ENCODE data around the gene SYNGR4.
A peak's percentile ranks its signal among the peaks of the same experiment; 100 is the strongest.

The SYNGR4 gene

DNA sequence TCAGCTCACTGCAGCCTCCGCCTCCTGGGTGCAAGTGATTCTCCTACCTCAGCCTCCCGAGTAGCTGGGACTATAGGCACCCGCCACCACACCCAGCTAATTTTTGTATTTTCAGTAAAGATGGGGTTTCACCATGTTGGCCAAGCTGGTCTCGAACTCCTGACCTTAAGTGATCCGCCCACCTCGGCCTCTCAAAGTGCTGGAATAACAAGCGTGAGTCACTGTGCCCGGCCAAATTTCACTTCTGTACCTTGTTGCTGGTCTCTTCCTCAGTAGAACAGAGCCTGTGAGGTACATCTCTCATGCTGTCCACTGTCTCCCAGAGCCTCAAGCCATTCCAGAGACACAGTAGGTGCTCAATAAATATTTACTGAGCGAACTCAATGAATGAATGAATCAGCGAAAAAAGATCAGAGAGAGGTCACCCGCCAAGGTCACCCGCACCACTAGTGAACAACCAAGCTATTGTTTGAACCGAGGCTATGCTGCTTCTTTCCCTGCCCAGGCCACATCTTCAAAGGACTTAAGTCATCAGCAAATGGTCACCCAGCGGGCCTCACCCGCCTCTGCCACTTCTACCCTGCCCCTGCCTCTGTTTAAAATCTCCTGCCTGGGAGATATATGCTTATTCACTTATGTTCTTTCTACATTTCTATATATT, 9.7 kb upstream of the SYNGR4 start:
- Histone ChIP-seq H3K27me3 (ENCODE audit: insufficient read depth, low read length, poor library complexity) (no peaks in the 10 kb centered on the region), H3K9ac (ENCODE audit: low read length) (no peak overlapping the region), H3K56ac (ENCODE audit: low read length) (no peak overlapping the region), H3K4me1 (ENCODE audit: control insufficient read depth, low read depth, low read length) (no peaks in the 10 kb centered on the region), H4K5ac (ENCODE audit: low read length) (no peak overlapping the region), H2BK120ac (ENCODE audit: low read depth, low read length) (no peak overlapping the region), H2AK5ac (ENCODE audit: low read length) (no peak overlapping the region), H3K4me3 (ENCODE audit: low read length) (no peak overlapping the region), H3K27ac (ENCODE audit: low read depth, low read length) (no peak overlapping the region), H2BK5ac (ENCODE audit: low read length) (no peak overlapping the region), H3K36me3 (ENCODE audit: control insufficient read depth, insufficient read depth, low read length) (no peaks in the 10 kb centered on the region), H3K18ac (ENCODE audit: low read length) (no peak overlapping the region), H3K23ac (ENCODE audit: low read length) (no peak overlapping the region), H3K79me2 (ENCODE audit: control insufficient read depth, insufficient read depth, low read length) (no peaks in the 10 kb centered on the region), H4K8ac (ENCODE audit: low read depth, low read length) (no peak overlapping the region), H3K79me1 (ENCODE audit: low read length) (no peaks in the 10 kb centered on the region), H2BK15ac (replicated peaks; ENCODE audit: low read depth) (no peak overlapping the region), H3K4ac (ENCODE audit: low read depth, low read length) (no peak overlapping the region), H3K4me2 (ENCODE audit: low read length) (no peak overlapping the region)
- WGBS (ENCODE audit: extremely low coverage, insufficient coverage, low lambda C conversion rate) = no CpG with 5 or more reads among the region's 15 CpGs
- DNase-seq = no peak

DNA sequence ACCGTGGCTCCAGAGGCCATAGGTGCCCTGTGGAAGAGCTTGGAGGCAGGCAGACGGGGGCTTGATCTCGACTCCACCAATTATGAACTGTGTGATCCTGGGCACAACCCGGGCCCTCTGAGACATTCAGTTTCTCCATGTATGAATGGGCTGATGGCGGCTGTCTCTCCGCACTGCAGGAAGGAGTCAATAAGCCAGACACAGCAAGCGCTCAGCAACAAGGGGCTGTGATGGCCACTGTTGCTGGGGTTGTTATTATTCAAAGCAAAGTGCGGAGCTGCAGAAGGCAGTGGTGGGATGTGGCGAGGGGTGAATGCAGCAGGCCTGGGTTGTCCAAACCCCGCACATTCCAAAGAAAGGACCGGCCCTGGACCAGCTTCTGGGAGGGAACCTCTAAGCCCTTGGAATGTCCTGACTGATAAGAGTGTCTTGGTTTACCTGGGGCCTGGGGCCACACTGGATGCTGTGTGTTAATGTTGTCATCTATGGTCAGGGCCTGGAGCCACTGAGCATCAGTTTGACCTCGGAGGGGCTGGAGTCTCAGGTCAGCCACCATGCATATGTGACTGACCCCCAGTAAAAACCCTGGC, 8.7 kb upstream of the SYNGR4 start:
- H3K79me1 ChIP-seq (ENCODE audit: low read length) = no peaks in the 10 kb centered on the region
- H2BK15ac ChIP-seq (replicated peaks; ENCODE audit: low read depth) = no peak overlapping the region
- no peak overlapping the region for H2BK5ac ChIP-seq (ENCODE audit: low read length)
- no peak overlapping the region for H3K18ac ChIP-seq (ENCODE audit: low read length)
- no peak overlapping the region for H3K56ac ChIP-seq (ENCODE audit: low read length)
- H3K79me2 ChIP-seq (ENCODE audit: control insufficient read depth, insufficient read depth, low read length) = no peaks in the 10 kb centered on the region
- H3K27me3 ChIP-seq (ENCODE audit: insufficient read depth, low read length, poor library complexity) = no peaks in the 10 kb centered on the region
- no peak overlapping the region for H2AK5ac ChIP-seq (ENCODE audit: low read length)
- H2BK120ac ChIP-seq (ENCODE audit: low read depth, low read length) = no peak overlapping the region
- H3K27ac ChIP-seq (ENCODE audit: low read depth, low read length) = no peak overlapping the region
- no peaks in the 10 kb centered on the region for H3K4me1 ChIP-seq (ENCODE audit: control insufficient read depth, low read depth, low read length)
- no peak overlapping the region for H4K5ac ChIP-seq (ENCODE audit: low read length)
- no peak overlapping the region for H3K4me2 ChIP-seq (ENCODE audit: low read length)
- H3K23ac ChIP-seq (ENCODE audit: low read length) = no peak overlapping the region
- H3K36me3 ChIP-seq (ENCODE audit: control insufficient read depth, insufficient read depth, low read length) = no peaks in the 10 kb centered on the region
- H3K9ac ChIP-seq (ENCODE audit: low read length) = no peak overlapping the region
- no peak overlapping the region for H3K4ac ChIP-seq (ENCODE audit: low read depth, low read length)
- WGBS (ENCODE audit: extremely low coverage, insufficient coverage, low lambda C conversion rate) = no CpG with 5 or more reads among the region's 12 CpGs
- no peak overlapping the region for H3K4me3 ChIP-seq (ENCODE audit: low read length)
- no peak overlapping the region for H4K8ac ChIP-seq (ENCODE audit: low read depth, low read length)
- DNase-seq = peak; percentile 51

DNA sequence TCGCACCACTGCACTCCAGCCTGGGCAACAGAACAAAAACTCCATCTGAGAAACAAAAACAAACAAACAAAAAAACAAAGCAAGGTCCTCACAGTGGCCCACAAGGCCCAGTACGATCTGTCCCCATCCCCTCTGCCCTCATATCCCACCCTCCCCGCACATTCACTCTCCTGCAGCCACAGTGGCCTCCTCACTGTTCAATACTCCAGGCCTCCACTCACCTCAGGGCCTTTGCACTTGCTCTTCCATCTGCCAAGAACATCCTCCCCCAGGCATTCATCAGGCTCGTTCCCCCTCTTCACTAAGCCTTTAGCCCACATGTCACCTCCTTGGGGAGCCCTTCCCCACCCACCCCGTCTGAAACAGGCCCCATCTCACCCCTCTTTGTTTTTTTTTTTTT, 5.0 kb upstream of the SYNGR4 start:
- no CpG with 5 or more reads among the region's 5 CpGs for WGBS (ENCODE audit: extremely low coverage, insufficient coverage, low lambda C conversion rate)
- H3K9ac ChIP-seq (ENCODE audit: low read length) = no peak overlapping the region
- DNase-seq = no peak
- no peak overlapping the region for H4K5ac ChIP-seq (ENCODE audit: low read length)
- H4K8ac ChIP-seq (ENCODE audit: low read depth, low read length) = no peak overlapping the region
- no peaks in the 10 kb centered on the region for H3K4me1 ChIP-seq (ENCODE audit: control insufficient read depth, low read depth, low read length)
- H3K23ac ChIP-seq (ENCODE audit: low read length) = no peak overlapping the region
- no peak overlapping the region for H3K4ac ChIP-seq (ENCODE audit: low read depth, low read length)
- no peaks in the 10 kb centered on the region for H3K36me3 ChIP-seq (ENCODE audit: control insufficient read depth, insufficient read depth, low read length)
- no peak overlapping the region for H3K4me2 ChIP-seq (ENCODE audit: low read length)
- H3K4me3 ChIP-seq (ENCODE audit: low read length) = no peak overlapping the region
- no peak overlapping the region for H3K56ac ChIP-seq (ENCODE audit: low read length)
- no peaks in the 10 kb centered on the region for H3K27me3 ChIP-seq (ENCODE audit: insufficient read depth, low read length, poor library complexity)
- no peak overlapping the region for H2BK120ac ChIP-seq (ENCODE audit: low read depth, low read length)
- no peak overlapping the region for H2BK15ac ChIP-seq (replicated peaks; ENCODE audit: low read depth)
- no peaks in the 10 kb centered on the region for H3K79me1 ChIP-seq (ENCODE audit: low read length)
- no peak overlapping the region for H3K27ac ChIP-seq (ENCODE audit: low read depth, low read length)
- H2BK5ac ChIP-seq (ENCODE audit: low read length) = no peak overlapping the region
- no peak overlapping the region for H2AK5ac ChIP-seq (ENCODE audit: low read length)
- H3K18ac ChIP-seq (ENCODE audit: low read length) = no peak overlapping the region
- H3K79me2 ChIP-seq (ENCODE audit: control insufficient read depth, insufficient read depth, low read length) = no peaks in the 10 kb centered on the region

DNA sequence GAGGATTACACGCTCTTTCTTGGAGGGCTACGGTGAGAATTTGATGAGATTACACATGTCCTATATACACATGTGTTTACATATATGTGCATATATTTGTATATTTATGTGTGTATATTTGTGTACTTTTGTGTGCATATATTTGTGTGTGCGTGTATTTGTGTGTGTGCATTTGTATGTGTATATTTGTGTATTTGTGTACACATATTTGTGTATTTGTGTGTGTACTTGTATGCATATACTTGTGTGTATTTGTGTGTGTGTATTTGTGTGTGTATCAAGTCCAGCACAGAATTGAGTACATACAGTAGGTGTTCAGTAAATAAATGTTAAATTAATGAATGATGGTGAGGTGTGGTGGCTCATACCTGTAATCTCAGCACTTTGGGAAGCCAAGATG, 2.3 kb upstream of the SYNGR4 start:
- Histone ChIP-seq H3K23ac (ENCODE audit: low read length) (no peak overlapping the region), H3K36me3 (ENCODE audit: control insufficient read depth, insufficient read depth, low read length) (no peaks in the 10 kb centered on the region), H3K4ac (ENCODE audit: low read depth, low read length) (no peak overlapping the region), H3K4me2 (ENCODE audit: low read length) (no peak overlapping the region), H3K18ac (ENCODE audit: low read length) (no peak overlapping the region), H3K27ac (ENCODE audit: low read depth, low read length) (no peak overlapping the region), H3K79me2 (ENCODE audit: control insufficient read depth, insufficient read depth, low read length) (no peaks in the 10 kb centered on the region), H3K9ac (ENCODE audit: low read length) (no peak overlapping the region), H3K4me3 (ENCODE audit: low read length) (no peak overlapping the region), H3K27me3 (ENCODE audit: insufficient read depth, low read length, poor library complexity) (no peaks in the 10 kb centered on the region), H2BK5ac (ENCODE audit: low read length) (no peak overlapping the region), H2AK5ac (ENCODE audit: low read length) (no peak overlapping the region), H4K5ac (ENCODE audit: low read length) (no peak overlapping the region), H3K56ac (ENCODE audit: low read length) (no peak overlapping the region), H2BK120ac (ENCODE audit: low read depth, low read length) (no peak overlapping the region), H3K4me1 (ENCODE audit: control insufficient read depth, low read depth, low read length) (peaks cover 3% of the 10 kb centered on the region), H4K8ac (ENCODE audit: low read depth, low read length) (no peak overlapping the region), H3K79me1 (ENCODE audit: low read length) (no peaks in the 10 kb centered on the region), H2BK15ac (replicated peaks; ENCODE audit: low read depth) (no peak overlapping the region)
- no CpG with 5 or more reads among the region's 3 CpGs for whole genome bisulfite sequencing (ENCODE audit: extremely low coverage, insufficient coverage, low lambda C conversion rate)
- DNase-seq = no peak

DNA sequence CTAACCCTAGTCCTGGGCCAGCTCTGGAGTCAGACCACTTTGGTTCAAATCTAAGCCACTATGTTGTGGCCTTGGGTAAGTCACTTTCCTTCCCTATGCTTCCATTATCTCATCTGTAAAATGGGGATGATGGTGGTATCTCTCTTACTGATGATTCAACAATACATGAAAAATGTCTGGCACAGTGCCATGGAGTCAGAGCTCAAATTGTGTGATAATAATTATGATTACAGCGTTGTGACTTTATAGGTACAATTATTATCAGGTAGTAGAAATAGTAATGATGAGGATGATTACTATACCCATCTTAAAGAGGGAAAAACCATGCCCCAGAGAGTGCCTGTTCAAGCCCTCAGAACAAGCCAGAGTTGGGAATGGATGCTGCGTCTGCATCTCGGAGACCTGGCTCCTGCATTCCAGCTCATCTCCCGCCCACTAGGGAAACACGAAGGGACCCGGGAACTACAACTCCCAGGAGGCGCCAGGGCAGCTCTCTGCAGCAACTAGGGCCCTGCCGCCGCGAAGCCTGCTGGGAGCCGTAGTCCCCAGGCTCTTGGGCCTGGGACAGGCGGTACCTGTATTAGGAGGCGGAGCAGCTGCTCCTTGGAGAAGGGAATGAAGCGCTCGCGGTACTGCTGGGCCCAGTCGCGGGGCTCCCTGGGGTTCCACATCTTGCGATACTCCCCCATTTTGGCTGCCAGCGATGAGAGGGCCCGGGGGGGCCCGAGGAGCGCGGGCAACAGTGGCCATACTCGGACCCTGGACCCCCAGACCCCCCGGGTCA, 1.3 kb upstream of the SYNGR4 start:
- H3K79me2 ChIP-seq (ENCODE audit: control insufficient read depth, insufficient read depth, low read length) = no peaks in the 10 kb centered on the region
- peaks cover 3% of the 10 kb centered on the region for H3K4me1 ChIP-seq (ENCODE audit: control insufficient read depth, low read depth, low read length)
- no peak overlapping the region for H2BK120ac ChIP-seq (ENCODE audit: low read depth, low read length)
- H3K4ac ChIP-seq (ENCODE audit: low read depth, low read length) = peak overlapping the region; percentile 27
- H2BK5ac ChIP-seq (ENCODE audit: low read length) = peak overlapping the region; percentile 71
- no peak overlapping the region for H2AK5ac ChIP-seq (ENCODE audit: low read length)
- DNase-seq = peak; percentile 98
- H2BK15ac ChIP-seq (replicated peaks; ENCODE audit: low read depth) = no peak overlapping the region
- peak overlapping the region; percentile 34 for H3K4me2 ChIP-seq (ENCODE audit: low read length)
- peak overlapping the region; percentile 73 for H3K9ac ChIP-seq (ENCODE audit: low read length)
- H3K4me3 ChIP-seq (ENCODE audit: low read length) = peak overlapping the region; percentile 6
- H3K27me3 ChIP-seq (ENCODE audit: insufficient read depth, low read length, poor library complexity) = no peaks in the 10 kb centered on the region
- no CpG with 5 or more reads among the region's 26 CpGs for WGBS (ENCODE audit: extremely low coverage, insufficient coverage, low lambda C conversion rate)
- H3K56ac ChIP-seq (ENCODE audit: low read length) = peak overlapping the region; percentile 87
- no peak overlapping the region for H3K23ac ChIP-seq (ENCODE audit: low read length)
- peak overlapping the region; percentile 36 for H3K27ac ChIP-seq (ENCODE audit: low read depth, low read length)
- no peaks in the 10 kb centered on the region for H3K36me3 ChIP-seq (ENCODE audit: control insufficient read depth, insufficient read depth, low read length)
- H3K18ac ChIP-seq (ENCODE audit: low read length) = peak overlapping the region; percentile 15
- no peaks in the 10 kb centered on the region for H3K79me1 ChIP-seq (ENCODE audit: low read length)
- no peak overlapping the region for H4K8ac ChIP-seq (ENCODE audit: low read depth, low read length)
- H4K5ac ChIP-seq (ENCODE audit: low read length) = no peak overlapping the region
